Caco-2 (cell line): ENCODE data around the gene MAGEA6. TPM values are rescaled to one million over a fixed set of nuclear protein-coding genes. Genes with fewer than 3 reads are reported as not detected.
"Not testable (repeated sequence)": the region's sequence is repeated elsewhere in the genome, so short reads cannot be mapped to it uniquely, and the experiment has no call there.

Experiments
- BruUV-seq: library from RNA; stranded (reverse); fragments of 400-500 nt; replicated peaks from 2 replicates; lab custom pipeline; 2021; lab: Mats Ljungman, UMichigan
- CTCF ChIA-PET: fragments of 300-600 bp; sonication (Branson Sonifier 250); formaldehyde crosslinking; loops from one replicate; lab custom pipeline; 2022; ENCODE audit warnings: antibody characterized with exemption; lab: Charles Lee
- POLR2A ChIA-PET: fragments of 300-600 bp; sonication (Branson Sonifier 250); formaldehyde crosslinking; loops from one replicate; lab custom pipeline; 2022; ENCODE audit warnings: antibody characterized with exemption; lab: Charles Lee
- DNase-seq, 2 experiments: peaks; one replicate each; pipeline versions ENCODE4 v3.0.0 to v3.0.0-alpha.2; 2020 to 2022
- H3K27me3 ChIP-seq: replicated peaks from 2 replicates; pipeline ENCODE4 v1.6.0; 2011; ENCODE audit warnings: low read length; ENCODE audit not compliant: control insufficient read depth, insufficient read depth
- H3K36me3 ChIP-seq: 2 replicates; pipeline ENCODE4 v1.5.1; 2011; ENCODE audit warnings: low read length; ENCODE audit not compliant: control insufficient read depth, insufficient read depth
- H3K4me1 ChIP-seq: fragments of 250-450 bp; sonication (Bioruptor Pico); 2 replicates; pipeline ENCODE4 v1.5.1; 2020; ENCODE audit warnings: mild to moderate bottlenecking
- H3K4me3 ChIP-seq: 2 replicates; pipeline ENCODE4 v1.5.1; 2011; ENCODE audit warnings: low read depth, mild to moderate bottlenecking, control low read depth, low read length
- H3K9me3 ChIP-seq: fragments of 250-450 bp; sonication (Bioruptor Pico); 2 replicates; pipeline ENCODE4 v1.5.1; 2020; ENCODE audit warnings: mild to moderate bottlenecking, moderate library complexity
- H3K27ac Mint-ChIP-seq: one replicate; pipeline ENCODE4 v1.8.0; 2022; ENCODE audit warnings: mixed read lengths; ENCODE audit not compliant: unreplicated experiment
- H3K27me3 Mint-ChIP-seq: one replicate; pipeline ENCODE4 v1.8.0; 2022; ENCODE audit warnings: mixed read lengths; ENCODE audit not compliant: insufficient read depth, unreplicated experiment
- H3K36me3 Mint-ChIP-seq: one replicate; pipeline ENCODE4 v1.8.0; 2022; ENCODE audit warnings: mild to moderate bottlenecking, mixed read lengths; ENCODE audit not compliant: insufficient read depth, unreplicated experiment
- H3K4me1 Mint-ChIP-seq: one replicate; pipeline ENCODE4 v1.8.0; 2022; ENCODE audit warnings: low read depth, mixed read lengths; ENCODE audit not compliant: unreplicated experiment
- H3K4me3 Mint-ChIP-seq: one replicate; pipeline ENCODE4 v1.8.0; 2022; ENCODE audit warnings: mild to moderate bottlenecking, moderate library complexity, mixed read lengths; ENCODE audit not compliant: unreplicated experiment
- H3K9me3 Mint-ChIP-seq: one replicate; pipeline ENCODE4 v1.8.0; 2022; ENCODE audit warnings: mixed read lengths; ENCODE audit not compliant: unreplicated experiment
- intact Hi-C: fragments of 100-400 bp; cut with micrococcal nuclease; formaldehyde crosslinking; loops from one replicate; pipeline ENCODE4 v1.10.0; 2022; ENCODE audit not compliant: unreplicated experiment
- total RNA-seq: library from RNA; stranded (reverse); gene quantifications from 2 replicates; pipeline ENCODE4 v1.2.3, GENCODE V29; 2022
- TF ChIP-seq, protein P1 (sequence below), 2 experiments: fragments of 200-600 bp in 1 of 2; IDR thresholded peaks; 1 replicate in 1 of 2; 2 replicates in 1 of 2; pipeline versions ENCODE4 v1.5.1 to v1.8.0; 2011 to 2022; ENCODE audit warnings: antibody characterized with exemption in 1 of 2, control low read depth in 1 of 2, inconsistent platforms in 1 of 2, low read depth in 1 of 2, low read length in 1 of 2, mild to moderate bottlenecking in 1 of 2, moderate library complexity in 1 of 2; ENCODE audit not compliant: insufficient read depth in 1 of 2, severe bottlenecking in 1 of 2, unreplicated experiment in 1 of 2

The MAGEA6 gene
- total RNA-seq, 1 experiment from 2014 or later: not detected

- H3K9me3 ChIP-seq: no peaks in the 10 kb centered on the region
- H3K4me1 Mint-ChIP-seq: no peaks in the 10 kb centered on the region
- no peak overlapping the region for H3K4me3 Mint-ChIP-seq
- H3K27ac Mint-ChIP-seq: no peak overlapping the region
- H3K36me3 Mint-ChIP-seq: peaks cover 5% of the 10 kb centered on the region
- BruUV-seq: no TSS peak
- no peaks in the 10 kb centered on the region for H3K27me3 ChIP-seq
- H3K9me3 Mint-ChIP-seq: no peaks in the 10 kb centered on the region
- no peak for DNase-seq
- ChIA-PET POLR2A (no interaction called here), CTCF (no interaction called here)
- H3K4me1 ChIP-seq: no peaks in the 10 kb centered on the region
- peaks cover 10% of the 10 kb centered on the region for H3K27me3 Mint-ChIP-seq
- intact Hi-C loops: no loop called here
- H3K36me3 ChIP-seq: no peaks in the 10 kb centered on the region
- TF ChIP-seq, protein P1, sequence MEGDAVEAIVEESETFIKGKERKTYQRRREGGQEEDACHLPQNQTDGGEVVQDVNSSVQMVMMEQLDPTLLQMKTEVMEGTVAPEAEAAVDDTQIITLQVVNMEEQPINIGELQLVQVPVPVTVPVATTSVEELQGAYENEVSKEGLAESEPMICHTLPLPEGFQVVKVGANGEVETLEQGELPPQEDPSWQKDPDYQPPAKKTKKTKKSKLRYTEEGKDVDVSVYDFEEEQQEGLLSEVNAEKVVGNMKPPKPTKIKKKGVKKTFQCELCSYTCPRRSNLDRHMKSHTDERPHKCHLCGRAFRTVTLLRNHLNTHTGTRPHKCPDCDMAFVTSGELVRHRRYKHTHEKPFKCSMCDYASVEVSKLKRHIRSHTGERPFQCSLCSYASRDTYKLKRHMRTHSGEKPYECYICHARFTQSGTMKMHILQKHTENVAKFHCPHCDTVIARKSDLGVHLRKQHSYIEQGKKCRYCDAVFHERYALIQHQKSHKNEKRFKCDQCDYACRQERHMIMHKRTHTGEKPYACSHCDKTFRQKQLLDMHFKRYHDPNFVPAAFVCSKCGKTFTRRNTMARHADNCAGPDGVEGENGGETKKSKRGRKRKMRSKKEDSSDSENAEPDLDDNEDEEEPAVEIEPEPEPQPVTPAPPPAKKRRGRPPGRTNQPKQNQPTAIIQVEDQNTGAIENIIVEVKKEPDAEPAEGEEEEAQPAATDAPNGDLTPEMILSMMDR (IDR thresholded peaks at IDR 0.05; ENCODE audit: insufficient read depth in 1 of 2, low read depth in 1 of 2, low read length in 1 of 2, severe bottlenecking in 1 of 2, unreplicated experiment in 1 of 2): no peak
- H3K4me3 ChIP-seq: no peak overlapping the region
Observed at GRCh38 chrX:152810403-152810802, 40.9 kb upstream of the MAGEA6 start.

GRCh38 chrX:152806035-152806434 lies 36.5 kb upstream of the MAGEA6 start:
- DNase-seq: no peak
- POLR2A ChIA-PET: no interaction called here
- intact Hi-C loops: no loop called here

DNA sequence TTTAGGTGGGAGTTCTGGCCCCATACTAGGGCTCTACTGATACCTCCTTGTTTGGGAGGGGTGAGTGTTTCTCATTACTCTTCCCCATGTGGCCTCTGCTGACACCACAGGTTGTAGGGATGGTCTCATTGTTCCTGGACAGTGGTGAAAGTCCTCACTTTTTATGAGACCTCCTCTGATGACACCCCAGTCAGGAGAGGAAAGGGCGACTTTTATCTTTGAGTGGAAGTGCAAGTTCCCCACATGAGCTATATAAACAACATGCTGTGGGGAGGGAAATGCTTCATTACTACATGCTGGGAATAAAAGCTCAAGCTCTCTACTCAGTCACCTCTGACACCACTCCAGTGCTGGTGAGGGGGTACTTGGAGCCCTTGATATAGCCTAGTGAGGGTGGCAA lies 29.5 kb upstream of the MAGEA6 start:
- H3K9me3 Mint-ChIP-seq: no peaks in the 10 kb centered on the region
- H3K27me3 ChIP-seq: no peaks in the 10 kb centered on the region
- H3K36me3 Mint-ChIP-seq: no peaks in the 10 kb centered on the region
- H3K9me3 ChIP-seq: no peaks in the 10 kb centered on the region
- intact Hi-C loops: no loop called here
- ChIA-PET POLR2A (no interaction called here), CTCF (no interaction called here)
- TF ChIP-seq, protein P1 (IDR thresholded peaks at IDR 0.05; ENCODE audit: insufficient read depth in 1 of 2, low read depth in 1 of 2, low read length in 1 of 2, severe bottlenecking in 1 of 2, unreplicated experiment in 1 of 2): no peak
- BruUV-seq: no TSS peak
- no peak for DNase-seq
- H3K27me3 Mint-ChIP-seq: peaks cover 13% of the 10 kb centered on the region
- H3K27ac Mint-ChIP-seq: no peak overlapping the region
- no peaks in the 10 kb centered on the region for H3K4me1 ChIP-seq
- no peak overlapping the region for H3K4me3 Mint-ChIP-seq
- no peaks in the 10 kb centered on the region for H3K36me3 ChIP-seq
- H3K4me3 ChIP-seq: no peak overlapping the region
- H3K4me1 Mint-ChIP-seq: no peaks in the 10 kb centered on the region

More at GRCh38 chrX:152806035-152806434, 36.5 kb upstream of the MAGEA6 start:
- Mint-ChIP-seq H3K27ac (no peak overlapping the region), H3K36me3 (no peaks in the 10 kb centered on the region), H3K4me3 (no peak overlapping the region), H3K4me1 (no peaks in the 10 kb centered on the region), H3K9me3 (no peaks in the 10 kb centered on the region), H3K27me3 (peaks cover 21% of the 10 kb centered on the region)
- no peaks in the 10 kb centered on the region for H3K4me1 ChIP-seq
- CTCF ChIA-PET: no interaction called here
- no peak overlapping the region for H3K4me3 ChIP-seq
- TF ChIP-seq, protein P1 (IDR thresholded peaks at IDR 0.05; ENCODE audit: insufficient read depth in 1 of 2, low read depth in 1 of 2, low read length in 1 of 2, severe bottlenecking in 1 of 2, unreplicated experiment in 1 of 2): no peak
- no peaks in the 10 kb centered on the region for H3K36me3 ChIP-seq
- no peaks in the 10 kb centered on the region for H3K27me3 ChIP-seq
- BruUV-seq: no TSS peak
- no peaks in the 10 kb centered on the region for H3K9me3 ChIP-seq

DNA sequence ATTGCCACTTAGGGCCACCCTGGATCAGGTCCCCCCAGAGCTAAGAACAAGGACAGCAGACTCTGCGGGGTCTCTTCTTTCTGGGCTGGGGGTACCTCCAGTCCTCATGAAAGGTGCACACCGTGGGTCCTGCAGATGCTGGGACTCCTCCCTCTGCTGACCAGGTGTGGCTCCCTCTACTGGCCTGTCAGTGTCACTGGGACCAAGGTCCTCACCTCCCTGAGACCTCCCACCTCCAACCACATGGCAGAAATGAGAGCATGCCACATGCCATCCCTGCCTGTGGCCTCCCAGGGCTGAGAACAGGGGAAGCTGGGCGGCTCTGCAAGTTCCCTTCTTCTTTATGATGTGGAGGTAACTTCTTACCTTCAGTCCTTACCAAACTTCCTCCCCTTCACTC lies 17.6 kb upstream of the MAGEA6 start:
- H3K36me3 ChIP-seq, H3K36me3 Mint-ChIP-seq, BruUV-seq, H3K4me1 Mint-ChIP-seq, DNase-seq, H3K4me3 ChIP-seq, POLR2A ChIA-PET, H3K9me3 Mint-ChIP-seq, H3K4me1 ChIP-seq, intact Hi-C loops, H3K27me3 ChIP-seq, H3K27ac Mint-ChIP-seq, CTCF ChIA-PET, H3K4me3 Mint-ChIP-seq, H3K9me3 ChIP-seq, H3K27me3 Mint-ChIP-seq: not testable (repeated sequence)

DNA sequence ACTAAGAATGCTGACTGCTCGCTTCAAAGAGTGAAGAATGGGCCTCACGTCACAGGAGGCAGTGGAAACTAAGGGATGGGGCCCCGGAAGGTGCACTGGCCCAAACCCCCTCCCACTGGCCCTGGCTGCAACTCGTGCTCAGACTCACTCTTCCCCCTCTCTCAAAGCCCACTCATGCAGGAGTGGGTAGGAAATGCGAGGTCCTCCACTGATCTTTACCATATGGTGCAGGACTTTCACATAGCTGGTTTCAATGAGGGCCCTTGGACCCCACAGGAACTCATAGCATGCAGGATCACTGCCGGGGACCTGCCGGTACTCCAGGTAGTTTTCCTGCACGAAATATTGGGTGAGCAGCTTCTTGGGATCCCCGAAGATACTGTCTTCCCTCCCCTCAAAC lies 2.9 kb downstream of the MAGEA6 start:
- H3K4me3 ChIP-seq, intact Hi-C loops, H3K4me1 ChIP-seq, DNase-seq, H3K27ac Mint-ChIP-seq, BruUV-seq, H3K36me3 Mint-ChIP-seq, H3K9me3 Mint-ChIP-seq, H3K36me3 ChIP-seq, H3K27me3 Mint-ChIP-seq, CTCF ChIA-PET, H3K27me3 ChIP-seq, H3K4me3 Mint-ChIP-seq, H3K4me1 Mint-ChIP-seq, POLR2A ChIA-PET, H3K9me3 ChIP-seq: not testable (repeated sequence)
